NCI-H524 (cell line): ENCODE measurements around the gene RBMS3.
"Not testable (repeated sequence)": the region's sequence is repeated elsewhere in the genome, so short reads cannot be mapped to it uniquely, and the experiment has no call there.

Source experiments
- DNase-seq, 2 experiments: peaks; one replicate each; lab custom pipeline; 2025; lab: John Stamatoyannopoulos, UW

The RBMS3 gene

DNA sequence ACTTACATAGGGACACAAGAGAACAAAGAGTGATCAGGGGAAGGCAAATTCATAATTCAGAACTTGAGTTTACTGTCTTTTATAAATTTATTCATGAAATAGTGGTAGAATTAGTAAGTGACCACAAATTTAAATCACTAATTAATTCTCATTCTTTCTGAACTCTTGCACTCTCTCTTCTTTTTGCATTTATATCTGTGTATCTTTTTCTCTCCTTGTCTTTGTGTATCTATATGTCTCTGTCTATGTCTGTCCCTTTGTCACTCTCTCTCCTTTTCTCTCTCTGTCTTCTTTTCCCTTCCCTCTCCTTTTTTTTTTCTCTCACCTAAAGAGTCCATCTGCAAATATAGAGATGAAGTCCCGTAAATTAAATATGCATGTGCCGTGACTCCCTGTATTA, 31.5 kb downstream of the RBMS3 start:
- DNase-seq: no peak

DNA sequence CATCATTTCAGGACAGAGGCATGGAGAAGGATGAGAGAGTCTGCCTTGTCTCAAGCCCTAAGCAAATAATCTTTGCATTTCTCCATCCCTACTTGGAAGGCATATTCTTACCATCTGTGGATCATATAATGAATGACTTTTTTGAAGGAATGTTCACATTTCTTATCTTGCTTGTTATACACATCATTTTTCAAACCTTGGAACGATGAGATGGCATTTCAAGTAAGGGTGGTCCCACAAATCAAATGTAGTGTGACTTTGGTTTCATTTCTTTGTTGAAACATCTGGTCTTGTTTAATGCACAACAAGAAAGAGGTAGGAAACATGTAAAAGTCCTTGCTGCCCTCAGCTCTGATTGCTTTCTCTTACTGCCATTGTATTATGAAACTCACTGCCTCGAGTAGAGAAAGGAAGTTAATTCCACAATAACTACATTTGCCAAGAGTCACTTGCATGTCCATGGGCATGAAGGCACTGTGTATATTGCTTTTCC, 32.1 kb downstream of the RBMS3 start:
- no peak for DNase-seq

DNA sequence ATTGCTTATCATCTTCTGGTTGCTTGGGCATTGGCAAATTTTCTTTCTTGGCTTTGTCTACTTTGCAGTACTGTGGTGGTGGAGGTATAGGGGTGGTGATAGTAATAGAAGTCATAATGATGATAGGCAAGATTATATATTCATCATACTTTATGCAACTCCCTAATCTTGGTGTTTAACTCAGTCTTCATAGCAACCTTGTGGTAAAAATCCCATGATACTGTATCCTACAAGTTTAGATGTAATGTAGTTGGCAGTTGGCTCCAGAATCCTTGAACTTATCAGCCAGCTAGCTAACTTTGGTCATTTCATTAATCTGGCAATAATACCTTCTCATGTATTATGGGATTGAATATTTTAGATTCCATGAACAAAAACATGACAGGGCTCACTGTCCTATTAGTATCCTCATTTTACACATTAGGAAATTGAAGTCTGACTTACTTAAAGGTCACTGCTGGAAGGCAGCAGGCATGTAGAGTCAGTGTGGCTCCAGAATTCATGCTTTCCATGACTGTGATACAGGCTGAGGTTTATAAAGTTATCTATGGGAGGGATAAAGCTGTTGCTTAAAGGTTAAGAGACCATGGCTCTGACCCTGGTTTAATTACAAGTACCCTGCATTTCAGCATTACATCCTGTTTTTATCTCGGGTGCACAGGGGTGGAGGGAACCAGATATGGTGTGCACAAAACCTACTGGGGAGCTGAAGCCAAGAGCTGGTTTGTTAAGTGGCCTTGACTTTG, 33.3 kb downstream of the RBMS3 start:
- DNase-seq: no peak

DNA sequence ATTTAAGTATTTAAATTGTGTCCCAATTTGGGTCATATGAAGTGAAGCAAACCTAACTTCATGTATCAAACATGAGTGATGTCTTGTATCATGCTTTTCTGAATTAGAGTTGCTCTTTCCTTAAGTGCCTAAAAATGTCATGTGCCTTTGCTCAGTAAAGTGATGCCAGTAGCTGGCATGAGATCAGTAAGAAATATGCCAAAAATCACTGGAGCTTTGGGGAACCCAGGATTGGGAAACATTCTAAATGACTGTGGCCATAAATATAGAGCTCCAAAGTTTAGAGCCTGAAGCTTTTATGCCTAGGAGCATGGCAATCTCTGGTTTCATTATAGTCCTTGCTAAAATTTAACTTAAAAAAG, 33.8 kb downstream of the RBMS3 start:
- no peak for DNase-seq

DNA sequence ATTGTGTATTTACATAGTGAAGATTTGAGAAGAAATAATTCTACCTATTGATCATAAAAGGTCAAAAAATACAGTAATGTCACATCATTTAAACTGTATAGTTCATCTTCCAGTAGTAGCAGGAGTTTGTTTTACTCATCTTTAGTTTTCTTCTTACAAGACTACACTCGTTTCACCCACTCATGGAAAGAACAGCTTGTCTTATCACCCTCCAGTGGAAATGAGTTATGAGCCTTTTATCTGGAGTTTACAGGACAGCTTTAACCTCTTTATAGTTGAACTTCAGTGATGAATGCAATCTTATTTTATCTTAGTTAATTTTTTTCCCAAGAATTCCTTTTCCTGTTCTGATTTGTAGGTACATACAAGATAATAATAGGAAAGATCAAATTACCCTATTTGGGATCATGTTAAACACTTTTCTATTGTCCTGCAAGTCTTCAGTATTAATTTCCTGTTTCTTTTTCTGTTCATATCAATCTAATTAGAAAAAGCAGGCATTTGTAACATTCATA, 36.8 kb downstream of the RBMS3 start:
- DNase-seq: peak in 1 of 2 experiments; percentile 20

DNA sequence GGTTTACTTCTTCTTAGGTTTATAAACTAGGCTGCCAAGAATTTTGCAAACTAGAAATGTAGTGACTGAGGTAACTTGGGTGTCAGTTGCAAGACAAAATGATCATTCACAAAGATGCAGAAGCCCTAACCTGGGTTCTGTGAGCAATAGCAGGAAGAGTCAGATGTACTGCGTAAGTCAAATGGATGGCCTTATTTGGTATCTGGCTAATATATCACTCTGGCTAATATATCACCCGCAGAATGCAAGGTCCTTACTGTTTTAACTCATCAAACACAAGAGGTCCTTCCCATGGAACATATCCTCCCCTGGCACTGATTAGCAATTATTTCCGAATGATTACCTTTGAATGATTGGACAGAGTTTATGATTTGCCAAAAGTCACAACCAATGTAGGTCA, 37.4 kb downstream of the RBMS3 start:
- DNase-seq: no peak

DNA sequence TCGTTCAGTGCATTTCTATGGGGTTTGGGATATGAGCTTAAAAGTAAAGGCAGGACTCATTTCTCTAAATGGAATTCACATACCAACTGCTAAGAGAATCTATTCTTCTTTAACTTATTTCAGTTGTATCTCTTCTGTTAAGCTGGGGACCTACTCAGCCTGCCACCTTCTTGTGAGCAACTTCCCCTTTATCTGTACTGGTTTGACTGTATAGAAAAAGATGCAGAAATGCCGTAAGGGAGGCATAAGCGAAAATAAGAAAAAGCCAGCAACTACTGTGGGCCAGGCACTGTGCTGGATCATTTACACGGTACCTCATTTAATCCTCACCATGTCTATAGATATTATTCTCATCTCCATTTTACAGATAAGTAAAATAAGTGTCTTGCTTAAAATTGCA, 38.4 kb downstream of the RBMS3 start:
- DNase-seq: no peak

DNA sequence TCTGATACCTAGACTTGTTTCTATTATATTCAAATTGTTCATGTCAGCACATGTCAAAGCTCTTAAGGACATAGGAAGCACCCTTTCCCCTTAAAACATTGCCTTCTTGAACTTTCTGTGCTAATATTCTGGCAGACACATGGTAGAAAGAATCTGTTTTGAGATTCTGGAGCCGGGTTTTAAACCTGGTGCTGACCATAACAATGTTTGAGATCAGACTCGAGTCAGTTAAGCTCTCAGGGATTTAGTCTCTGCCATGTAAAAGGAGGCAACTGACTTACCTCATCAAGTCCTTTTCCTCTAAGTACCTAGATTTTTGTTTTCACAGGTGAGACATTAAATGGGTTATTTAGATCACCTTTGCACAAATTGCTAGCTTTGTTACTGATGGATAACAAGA, 38.9 kb downstream of the RBMS3 start:
- no peak for DNase-seq

DNA sequence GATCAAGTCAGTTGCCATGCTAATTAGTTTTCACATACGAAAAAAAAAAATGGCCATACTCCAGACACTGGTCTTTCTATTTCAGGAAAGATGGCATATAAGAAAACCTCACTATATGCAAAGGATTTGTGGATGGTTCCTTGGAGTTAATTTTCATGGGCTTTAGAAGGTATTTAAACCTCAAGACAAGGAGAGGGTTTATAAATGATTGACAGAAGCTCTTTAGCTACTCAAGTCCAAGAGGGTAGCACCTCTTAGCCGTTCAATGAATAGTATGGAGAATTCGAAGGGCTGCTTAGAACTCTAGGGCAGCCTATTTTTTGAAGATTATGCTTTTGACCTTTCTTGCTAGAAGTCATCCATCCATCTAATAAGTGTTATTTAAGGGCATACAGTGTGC, 41.7 kb downstream of the RBMS3 start:
- no peak for DNase-seq

DNA sequence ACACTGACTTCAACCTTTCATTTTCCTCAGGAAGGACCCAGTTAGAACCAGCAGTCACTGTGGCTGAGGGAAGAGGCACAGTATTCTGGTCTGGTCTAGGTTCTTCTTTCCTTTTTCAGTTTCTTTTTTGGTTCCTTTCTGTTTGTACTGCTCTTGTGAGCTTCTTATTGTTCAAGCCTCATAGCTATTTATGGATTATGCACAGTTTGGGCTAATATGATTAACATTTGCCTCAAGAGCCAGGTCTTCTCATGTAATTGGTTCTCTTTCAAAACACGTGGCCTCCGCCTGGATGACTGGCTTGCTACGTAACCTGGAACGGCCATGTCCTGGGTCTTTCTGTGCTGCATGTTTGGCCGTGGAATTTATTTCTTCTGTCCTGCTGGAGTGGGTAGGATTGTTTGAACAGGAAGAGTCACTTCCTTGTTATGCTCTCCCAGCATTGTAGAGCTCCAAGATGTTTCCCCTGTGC, 43.3 kb downstream of the RBMS3 start:
- peak; percentile 26 to 32 for DNase-seq

DNA sequence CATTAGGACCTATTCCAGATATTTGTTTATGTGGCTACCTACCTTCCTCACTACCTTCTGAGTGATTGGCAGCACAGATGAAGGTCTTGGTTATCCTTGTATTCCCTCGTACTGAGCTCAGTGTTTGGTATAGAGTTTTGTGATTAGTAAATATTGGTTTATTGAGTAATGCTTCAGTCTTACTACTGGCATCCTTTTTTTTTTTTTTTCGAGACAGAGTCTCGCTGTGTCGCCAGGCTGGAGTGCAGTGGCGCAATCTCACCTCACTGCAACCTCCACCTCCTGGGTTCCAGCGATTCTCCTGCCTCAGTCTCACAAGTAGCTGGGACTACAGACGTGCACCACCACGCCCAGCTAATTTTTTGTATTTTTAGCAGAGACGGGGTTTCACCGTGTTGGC, 45.7 kb downstream of the RBMS3 start:
- DNase-seq: not testable (repeated sequence)

DNA sequence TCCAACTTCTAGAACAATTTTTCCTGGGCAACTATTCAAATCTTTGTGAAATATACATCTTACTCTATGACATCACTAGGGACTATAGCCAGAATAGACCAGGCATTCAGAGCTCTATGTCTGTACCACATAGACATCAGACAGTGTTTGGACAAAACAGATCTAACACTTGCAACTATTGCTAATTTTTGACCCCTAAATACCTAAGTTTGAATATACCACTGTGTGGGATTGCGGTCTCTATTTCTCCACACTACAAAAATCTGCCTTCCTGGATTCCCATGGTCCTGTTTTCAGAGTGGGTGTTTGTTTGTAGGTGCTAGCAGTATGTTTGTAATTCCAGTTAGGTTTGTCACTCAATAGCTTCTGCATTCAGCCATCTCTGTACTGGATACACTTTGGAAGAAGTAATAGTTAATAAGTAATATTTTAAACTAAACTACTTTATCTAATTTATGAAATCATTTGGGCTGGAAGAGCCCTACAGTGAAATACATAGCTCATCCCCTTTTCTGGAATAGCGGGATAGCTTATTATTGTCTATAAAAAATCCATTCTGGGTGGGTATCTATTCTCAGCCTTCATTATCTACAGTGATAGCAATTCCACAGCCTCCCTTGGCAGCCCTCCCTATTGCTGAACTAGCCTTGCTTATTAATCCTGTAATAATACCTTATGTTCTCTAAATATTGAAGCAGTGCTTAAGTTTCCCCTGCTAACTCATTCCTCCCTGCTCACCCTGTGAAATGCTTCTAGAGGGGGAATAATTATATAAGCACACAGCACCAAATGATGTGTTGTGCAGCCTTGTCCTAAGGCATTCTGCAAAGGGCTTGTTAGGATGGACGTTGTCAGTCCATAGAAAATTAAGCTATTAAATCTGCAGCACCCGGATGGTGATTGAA, 49.4 kb downstream of the RBMS3 start:
- DNase-seq: peak; percentile 27 to 72

DNA sequence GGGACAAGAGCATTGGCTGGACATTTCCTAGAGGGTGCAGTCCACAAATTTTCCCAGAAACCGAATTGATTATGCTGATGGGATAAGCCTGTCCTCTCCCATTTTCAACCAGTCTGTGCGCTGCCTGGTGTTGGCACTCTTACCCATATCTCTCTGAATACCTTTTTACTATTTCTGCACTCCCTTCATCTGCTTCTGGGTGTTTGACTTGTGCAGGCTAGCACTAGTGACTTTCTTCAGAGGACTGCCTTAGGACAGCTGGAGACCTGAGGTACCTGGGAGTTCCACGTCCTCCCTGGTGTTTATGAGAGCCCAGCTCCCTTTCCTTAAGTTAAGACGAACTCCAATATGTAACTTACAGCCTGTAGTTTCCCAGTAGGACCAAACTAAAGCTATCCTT, 50.2 kb downstream of the RBMS3 start:
- no peak for DNase-seq

DNA sequence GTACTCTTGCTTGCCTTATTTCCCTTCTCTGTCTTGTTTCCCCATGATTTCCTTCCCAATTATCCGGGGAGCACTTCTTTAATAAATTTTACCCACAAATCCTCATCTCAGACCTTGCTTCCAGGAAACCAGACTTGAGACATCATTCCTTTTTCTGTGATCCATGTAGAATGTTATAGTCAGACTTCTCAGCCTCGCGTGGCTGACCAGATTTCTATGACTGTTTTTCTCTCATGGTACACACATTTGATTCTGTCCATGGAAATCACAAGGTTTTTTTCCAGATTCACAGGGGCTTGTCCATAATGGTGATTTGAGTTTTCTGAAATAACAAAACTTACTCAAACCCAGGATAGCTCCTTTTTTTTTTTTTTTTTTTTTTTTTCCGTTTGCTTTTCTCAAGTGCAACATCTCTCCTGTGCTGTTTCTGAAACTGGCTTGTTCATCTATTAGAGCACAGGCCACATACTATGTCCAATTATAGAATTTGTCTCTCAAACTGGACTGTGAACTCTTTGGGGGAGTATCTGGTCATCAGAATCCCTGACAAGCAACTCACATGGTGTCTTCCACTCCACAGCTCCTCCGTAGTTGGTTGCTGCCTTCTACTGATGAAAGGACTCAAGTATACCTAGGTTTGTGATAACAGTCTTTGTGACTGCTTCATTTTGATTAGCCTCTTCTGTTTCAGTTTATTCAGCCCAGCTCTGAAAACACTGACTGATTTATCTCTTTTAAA, 50.8 kb downstream of the RBMS3 start:
- DNase-seq: no peak

DNA sequence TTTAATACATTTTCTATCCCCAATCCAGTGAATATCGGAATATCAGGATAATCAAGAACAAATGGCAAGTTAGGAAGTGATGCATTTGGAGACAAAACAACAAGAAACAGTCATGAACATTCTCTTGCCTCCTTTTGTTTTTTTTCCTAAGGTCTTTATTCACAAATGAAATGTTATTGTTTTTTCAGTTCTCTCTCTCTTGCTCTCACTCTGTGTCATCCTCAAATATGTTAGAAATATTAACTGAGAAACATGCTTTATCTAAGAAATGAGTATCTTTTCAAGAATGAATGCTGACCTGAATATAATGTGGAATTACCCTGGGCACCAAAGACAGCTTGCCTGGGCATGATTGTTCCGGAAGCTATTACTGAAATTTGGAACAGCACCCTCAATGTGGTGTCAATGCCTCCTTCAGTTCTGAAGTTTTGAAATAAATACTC, 51.3 kb downstream of the RBMS3 start:
- no peak for DNase-seq

DNA sequence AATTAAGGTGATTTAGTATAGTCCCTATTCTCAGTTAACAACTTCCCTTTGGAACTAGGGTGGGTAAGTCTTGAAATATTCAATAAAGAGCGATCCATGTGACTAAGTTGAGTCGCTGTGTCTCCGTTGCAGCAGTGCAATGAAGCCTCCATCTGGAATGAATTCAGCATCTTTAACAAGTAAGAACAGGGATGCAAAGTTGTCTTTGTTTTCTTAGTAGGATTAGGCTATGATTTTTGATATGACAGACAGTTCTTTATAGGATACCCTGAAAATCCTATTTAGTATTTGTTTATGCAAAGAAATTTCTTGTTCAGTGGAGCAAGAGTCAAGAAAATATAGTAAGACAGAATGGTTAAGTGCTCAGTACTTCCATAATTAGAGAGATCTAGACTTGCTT, 52.7 kb downstream of the RBMS3 start:
- DNase-seq: peak in 1 of 2 experiments; percentile 39

DNA sequence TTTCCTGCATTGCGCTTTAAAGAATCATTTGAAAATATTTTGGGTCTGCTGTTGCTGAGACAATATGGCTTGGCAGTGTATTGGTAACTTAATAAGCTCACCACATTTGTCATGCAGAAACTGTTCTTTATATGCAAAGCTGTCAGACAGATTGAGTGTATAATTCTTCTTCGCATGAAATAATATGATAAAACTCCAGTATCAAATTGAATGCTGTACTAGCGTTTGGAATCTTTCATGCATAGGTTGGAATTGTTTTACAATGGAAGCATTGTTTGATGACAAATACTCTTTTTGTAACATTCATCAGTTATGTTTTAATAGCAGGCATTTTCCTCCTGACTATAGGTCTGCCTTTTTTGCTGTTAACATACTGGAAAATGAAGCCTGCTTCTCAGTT, 53.8 kb downstream of the RBMS3 start:
- peak in 1 of 2 experiments; percentile 46 for DNase-seq

DNA sequence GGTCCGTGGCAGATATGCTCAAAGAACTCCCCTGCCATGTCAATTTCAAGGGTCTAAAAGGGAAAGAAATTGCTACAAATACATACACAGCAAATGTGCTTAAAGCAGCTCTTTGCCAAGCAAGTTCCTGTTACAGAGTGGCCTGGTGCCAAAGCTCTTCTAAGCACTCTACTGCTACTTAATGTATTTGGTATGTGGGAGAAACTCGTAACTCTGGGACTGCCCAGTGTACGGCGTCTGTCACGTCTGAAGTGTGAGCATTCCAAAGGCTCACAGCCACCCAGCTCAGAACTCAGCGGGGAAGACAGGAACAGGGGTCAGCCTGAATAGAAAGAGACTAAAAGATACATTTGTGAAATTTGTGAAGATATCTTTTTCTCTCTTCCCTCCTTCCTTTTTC, 54.6 kb downstream of the RBMS3 start:
- DNase-seq: peak; percentile 90 to 95

DNA sequence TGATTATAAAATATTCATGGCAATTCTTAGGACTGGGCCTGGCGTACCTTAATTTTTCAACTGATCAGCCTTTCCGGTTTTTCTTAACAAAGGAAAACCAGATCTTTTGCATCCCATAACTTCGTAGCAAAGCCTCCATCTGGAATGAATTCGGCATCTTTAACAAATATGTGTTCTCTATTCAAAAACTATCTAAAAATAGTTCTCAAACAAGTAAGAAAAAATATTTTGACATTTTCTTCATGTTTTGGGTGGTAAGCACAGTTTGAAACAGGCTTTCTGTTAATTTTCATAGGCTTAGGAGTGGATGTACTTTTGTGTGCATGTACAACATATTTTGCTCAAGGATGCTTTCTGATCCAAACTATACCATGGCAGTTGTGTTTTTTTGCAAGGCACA, 55.1 kb downstream of the RBMS3 start:
- no peak for DNase-seq

DNA sequence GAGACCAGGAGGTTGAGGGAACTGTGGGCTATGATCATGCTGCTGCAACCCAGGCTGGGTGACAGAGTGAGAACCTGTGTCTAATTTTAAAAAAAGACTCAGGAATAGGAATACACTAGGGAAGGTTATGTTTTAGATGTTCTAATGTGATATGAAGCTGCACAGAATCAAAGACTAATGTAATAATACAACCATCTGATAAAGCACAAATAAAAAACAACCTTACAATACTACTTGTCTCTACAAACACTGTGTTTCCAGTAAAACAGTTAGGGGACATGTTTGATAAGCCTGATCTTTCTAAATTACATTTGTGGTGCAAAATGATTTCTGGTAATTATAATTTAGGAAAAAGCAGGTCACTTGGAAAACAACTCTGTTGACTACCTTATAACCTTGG, 56.7 kb downstream of the RBMS3 start:
- DNase-seq: no peak

DNA sequence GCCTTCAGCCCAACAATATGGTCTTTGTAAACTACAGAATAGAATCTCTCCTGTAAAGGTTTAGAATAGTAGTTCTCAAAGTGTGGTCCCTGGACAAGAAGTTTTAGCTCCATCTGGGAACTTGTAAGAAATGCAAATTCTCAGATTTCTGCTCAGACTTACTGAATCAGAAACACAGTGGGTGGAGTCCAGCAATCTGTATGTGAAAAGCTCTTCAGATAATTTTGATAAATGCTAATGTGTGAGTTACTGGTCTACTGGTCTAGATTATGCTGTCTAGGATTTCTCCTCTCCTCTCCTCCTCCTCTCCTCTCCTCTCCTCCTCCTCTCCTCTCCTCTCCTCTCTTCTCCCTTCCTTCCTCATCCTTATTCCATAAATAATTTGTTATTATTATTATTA, 57.5 kb downstream of the RBMS3 start:
- no peak for DNase-seq
